ENCODE data around the gene FOXB1. TPM values are rescaled to one million over a fixed set of nuclear protein-coding genes. Genes with fewer than 3 reads are reported as not detected.
A peak's percentile ranks its signal among the peaks of the same experiment; 100 is the strongest.

FOXB1 gene
- total RNA-seq, 1 donor from 2014 or later: 1.3 TPM

GRCh38 chr15:60000824-60001609, 3.1 kb upstream of the FOXB1 start:
- DNase-seq (ENCODE audit: low spot score): no peak
- peaks cover 14% of the 10 kb centered on the region for H3K36me3 Mint-ChIP-seq (ENCODE audit: low read depth)
- peak overlapping the region; percentile 70 for H3K27ac Mint-ChIP-seq
- H3K4me1 Mint-ChIP-seq (ENCODE audit: low read depth): peaks cover 88% of the 10 kb centered on the region
- no peaks in the 10 kb centered on the region for H3K9me3 Mint-ChIP-seq
- peaks cover 86% of the 10 kb centered on the region for H3K27me3 Mint-ChIP-seq (ENCODE audit: insufficient read depth)
- intact Hi-C loops (cut with micrococcal nuclease): no loop called here
- H3K4me3 Mint-ChIP-seq: peak overlapping the region; percentile 13

DNA sequence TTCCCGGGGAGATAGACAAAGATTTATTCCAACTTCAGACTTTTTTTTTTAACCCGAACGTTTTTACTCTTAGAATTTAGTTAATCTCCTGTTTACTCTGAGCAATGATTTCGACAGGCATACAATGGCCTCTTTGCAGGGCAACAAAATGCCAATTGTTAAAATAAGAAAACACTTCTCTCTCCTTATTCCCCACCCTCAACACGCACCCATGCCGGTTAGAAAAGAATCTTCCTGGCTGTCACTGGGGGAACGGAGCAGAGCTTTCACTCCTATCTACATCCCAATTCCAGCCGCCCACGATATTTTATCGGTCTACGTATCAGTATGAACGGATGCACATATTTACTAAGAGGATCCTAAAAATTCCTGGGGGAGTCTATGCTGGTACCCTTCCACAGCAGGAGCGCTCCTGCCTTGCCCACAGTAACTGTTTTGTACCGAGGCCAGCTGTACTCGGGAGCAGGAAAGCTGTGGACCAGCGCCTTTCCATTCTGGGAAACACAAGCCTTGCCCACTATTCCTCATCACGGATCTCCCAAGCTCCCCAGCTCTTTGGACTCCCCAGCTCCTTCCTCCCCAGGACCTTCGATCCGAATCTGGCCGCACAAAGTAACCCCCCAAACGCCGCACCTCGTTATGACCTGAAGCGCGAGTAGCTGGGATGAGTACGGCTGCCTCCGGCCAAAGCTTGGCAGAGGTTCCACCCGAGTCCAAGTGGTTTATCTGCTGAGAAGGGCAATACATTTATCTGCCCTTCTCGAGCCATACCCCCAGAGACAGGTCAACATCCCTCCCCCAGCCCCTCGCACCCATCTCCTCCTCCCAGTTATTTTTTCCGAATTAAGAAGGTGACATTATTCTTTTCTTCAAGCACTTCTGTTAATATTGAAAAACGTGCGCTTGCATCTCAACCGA, 2.2 kb upstream of the FOXB1 start:
- H3K4me3 Mint-ChIP-seq: peak overlapping the region; percentile 37
- peaks cover 80% of the 10 kb centered on the region for H3K27me3 Mint-ChIP-seq (ENCODE audit: insufficient read depth)
- peaks cover 88% of the 10 kb centered on the region for H3K4me1 Mint-ChIP-seq (ENCODE audit: low read depth)
- H3K27ac Mint-ChIP-seq: peak overlapping the region; percentile 82
- no peak for DNase-seq (ENCODE audit: low spot score)
- no peaks in the 10 kb centered on the region for H3K9me3 Mint-ChIP-seq
- intact Hi-C loops (cut with micrococcal nuclease): no loop called here
- peaks cover 14% of the 10 kb centered on the region for H3K36me3 Mint-ChIP-seq (ENCODE audit: low read depth)

GRCh38 chr15:60002528-60003218, 1.4 kb upstream of the FOXB1 start:
- no peak for DNase-seq (ENCODE audit: low spot score)
- H3K4me1 Mint-ChIP-seq (ENCODE audit: low read depth): peaks cover 81% of the 10 kb centered on the region
- peak overlapping the region; percentile 37 for H3K4me3 Mint-ChIP-seq
- H3K9me3 Mint-ChIP-seq: no peaks in the 10 kb centered on the region
- H3K36me3 Mint-ChIP-seq (ENCODE audit: low read depth): peaks cover 14% of the 10 kb centered on the region
- H3K27ac Mint-ChIP-seq: peak overlapping the region; percentile 82
- peaks cover 72% of the 10 kb centered on the region for H3K27me3 Mint-ChIP-seq (ENCODE audit: insufficient read depth)
- intact Hi-C loops (cut with micrococcal nuclease): no loop called here

DNA sequence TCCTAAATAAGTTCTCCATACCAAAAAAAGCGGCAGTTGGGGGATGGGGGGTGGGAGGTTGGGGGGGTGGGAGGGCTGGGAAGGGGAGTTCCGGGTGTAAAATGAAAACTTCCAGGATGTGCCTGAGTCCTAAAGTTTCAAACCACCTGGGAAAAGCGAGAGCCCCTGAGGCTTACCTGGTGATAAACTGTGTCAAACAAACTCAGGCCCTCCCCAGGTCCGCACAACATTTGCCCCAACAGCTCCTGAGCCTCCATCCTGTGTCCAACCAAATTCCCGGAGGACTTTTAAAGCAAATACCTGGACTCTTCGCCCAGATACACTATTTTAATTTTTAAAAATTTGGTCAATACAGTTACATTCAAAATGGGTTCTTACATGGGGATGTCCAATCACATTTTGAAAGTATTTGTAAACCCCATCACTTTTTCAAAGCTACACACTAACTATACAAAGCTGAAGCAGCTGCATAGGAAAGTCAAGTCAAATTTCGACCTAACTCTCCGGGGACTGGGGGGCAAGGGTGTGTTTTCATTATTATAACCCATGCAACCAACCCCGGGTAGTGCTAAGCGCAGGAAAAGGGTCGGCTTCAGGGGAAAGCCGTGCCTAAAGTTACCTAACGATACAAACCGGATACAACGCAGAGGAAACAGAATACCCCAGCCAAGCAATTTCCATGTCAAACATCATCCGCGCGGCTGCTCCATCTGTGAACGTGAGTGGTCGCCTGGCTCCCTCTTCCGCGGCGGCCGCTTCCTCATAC, 685 bp upstream of the FOXB1 start:
- no peak for DNase-seq (ENCODE audit: low spot score)
- Mint-ChIP-seq H3K27me3 (ENCODE audit: insufficient read depth) (peaks cover 72% of the 10 kb centered on the region), H3K4me1 (ENCODE audit: low read depth) (peaks cover 79% of the 10 kb centered on the region), H3K9me3 (no peaks in the 10 kb centered on the region), H3K36me3 (ENCODE audit: low read depth) (peaks cover 14% of the 10 kb centered on the region), H3K4me3 (peak overlapping the region; percentile 92), H3K27ac (peak overlapping the region; percentile 82)
- intact Hi-C loops (cut with micrococcal nuclease): no loop called here

GRCh38 chr15:60004846-60005351, 788 bp downstream of the FOXB1 start:
- Mint-ChIP-seq H3K27me3 (ENCODE audit: insufficient read depth) (peaks cover 73% of the 10 kb centered on the region), H3K36me3 (ENCODE audit: low read depth) (peaks cover 8% of the 10 kb centered on the region), H3K4me1 (ENCODE audit: low read depth) (peaks cover 76% of the 10 kb centered on the region), H3K9me3 (no peaks in the 10 kb centered on the region), H3K4me3 (peak overlapping the region; percentile 92), H3K27ac (peak overlapping the region; percentile 93)
- DNase-seq (ENCODE audit: low spot score): peak; percentile 32
- intact Hi-C loops (cut with micrococcal nuclease): no loop called here

DNA sequence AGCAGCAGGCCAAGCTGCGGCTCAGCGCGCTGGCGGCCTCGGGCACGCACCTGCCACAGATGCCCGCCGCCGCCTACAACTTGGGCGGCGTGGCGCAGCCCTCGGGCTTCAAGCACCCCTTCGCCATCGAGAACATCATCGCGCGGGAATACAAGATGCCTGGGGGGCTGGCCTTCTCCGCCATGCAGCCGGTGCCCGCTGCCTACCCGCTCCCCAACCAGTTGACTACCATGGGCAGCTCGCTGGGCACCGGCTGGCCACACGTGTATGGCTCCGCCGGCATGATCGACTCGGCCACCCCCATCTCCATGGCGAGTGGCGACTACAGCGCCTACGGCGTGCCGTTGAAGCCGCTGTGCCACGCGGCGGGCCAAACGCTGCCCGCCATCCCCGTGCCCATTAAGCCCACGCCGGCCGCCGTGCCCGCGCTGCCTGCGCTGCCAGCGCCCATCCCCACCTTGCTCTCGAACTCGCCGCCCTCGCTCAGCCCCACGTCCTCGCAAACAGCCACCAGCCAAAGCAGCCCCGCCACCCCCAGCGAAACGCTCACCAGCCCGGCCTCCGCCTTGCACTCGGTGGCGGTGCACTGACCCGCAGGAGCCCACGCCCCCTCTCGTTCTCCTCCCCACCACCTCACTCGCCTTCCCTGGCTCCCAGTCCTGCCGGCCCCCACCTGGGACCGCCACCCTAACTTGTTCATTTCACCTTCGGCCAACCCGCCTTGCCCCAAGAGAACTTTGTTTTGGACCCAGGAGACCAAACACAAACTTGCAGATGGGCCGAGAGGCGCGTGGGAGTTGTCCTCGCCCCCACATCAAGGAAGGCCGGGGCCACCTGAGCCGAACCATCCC, 1.5 kb downstream of the FOXB1 start:
- Mint-ChIP-seq H3K4me3 (peak overlapping the region; percentile 92), H3K27ac (peak overlapping the region; percentile 93), H3K9me3 (no peaks in the 10 kb centered on the region), H3K27me3 (ENCODE audit: insufficient read depth) (peaks cover 73% of the 10 kb centered on the region), H3K4me1 (ENCODE audit: low read depth) (peaks cover 69% of the 10 kb centered on the region), H3K36me3 (ENCODE audit: low read depth) (peaks cover 8% of the 10 kb centered on the region)
- DNase-seq (ENCODE audit: low spot score): no peak
- intact Hi-C loops (cut with micrococcal nuclease): loop anchor here (1.0 kb wide), 7 partner anchors 8 to 174 kb away; no protein-coding TSS in a partner anchor

DNA sequence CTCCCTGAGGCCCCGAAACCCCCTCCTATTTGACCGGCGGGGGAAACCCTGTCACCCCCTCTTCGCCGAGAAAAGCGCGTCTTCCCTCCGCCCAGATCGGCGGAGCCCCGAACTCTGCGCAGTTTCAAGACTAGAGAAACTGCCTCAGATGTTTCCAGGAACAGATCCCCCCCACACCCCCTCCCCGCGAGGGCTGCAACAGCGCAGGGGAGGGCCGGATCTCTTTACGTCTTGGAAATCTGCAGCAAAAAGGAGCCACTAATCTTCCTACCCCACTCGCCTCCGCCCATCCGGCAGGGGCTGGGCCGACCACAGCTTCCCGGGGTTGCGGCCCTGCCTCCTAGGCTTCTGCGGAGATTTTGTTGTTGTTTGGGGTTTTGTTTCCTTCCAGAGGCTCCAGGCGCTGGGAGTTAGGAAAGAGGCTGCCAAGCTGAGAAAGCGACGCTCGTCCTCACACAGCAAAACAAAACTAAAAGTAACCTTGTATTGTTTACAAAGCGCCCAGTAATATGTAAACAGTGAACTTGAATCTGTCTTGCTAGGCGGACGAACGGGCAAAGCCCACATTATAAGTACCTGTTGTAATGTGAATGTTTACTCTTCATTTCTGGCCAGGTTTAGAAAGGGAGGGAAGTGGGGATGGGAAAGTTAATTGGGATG, 2.2 kb downstream of the FOXB1 start:
- H3K36me3 Mint-ChIP-seq (ENCODE audit: low read depth): peaks cover 5% of the 10 kb centered on the region
- H3K27ac Mint-ChIP-seq: peak overlapping the region; percentile 93
- intact Hi-C loops (cut with micrococcal nuclease): loop anchor here (1.0 kb wide), 7 partner anchors 9 to 173 kb away; no protein-coding TSS in a partner anchor
- peak overlapping the region; percentile 92 for H3K4me3 Mint-ChIP-seq
- H3K9me3 Mint-ChIP-seq: no peaks in the 10 kb centered on the region
- peaks cover 63% of the 10 kb centered on the region for H3K4me1 Mint-ChIP-seq (ENCODE audit: low read depth)
- DNase-seq (ENCODE audit: low spot score): peak; percentile 82
- H3K27me3 Mint-ChIP-seq (ENCODE audit: insufficient read depth): peaks cover 73% of the 10 kb centered on the region

DNA sequence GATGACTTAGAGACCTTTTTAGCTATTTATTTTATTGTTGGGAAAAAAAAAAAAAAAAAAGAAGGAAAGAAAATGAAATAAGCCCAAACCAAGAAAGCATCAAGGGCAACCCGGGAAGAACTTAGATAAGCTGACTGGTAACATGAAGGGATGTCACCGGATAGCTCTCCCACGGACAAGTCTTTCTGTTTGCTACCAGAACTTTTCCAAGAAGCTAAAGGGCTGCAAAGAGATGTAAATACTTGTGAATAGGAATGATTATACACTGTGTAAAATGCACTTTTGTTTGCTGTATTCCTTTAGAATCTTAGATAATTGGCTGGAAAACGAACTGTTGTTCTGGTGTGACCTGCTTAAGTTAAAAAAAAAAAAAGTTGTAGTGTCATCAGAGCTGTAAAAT, 2.8 kb downstream of the FOXB1 start:
- intact Hi-C loops (cut with micrococcal nuclease): loop anchor here (1.0 kb wide), 7 partner anchors 10 to 172 kb away; no protein-coding TSS in a partner anchor
- Mint-ChIP-seq H3K9me3 (no peaks in the 10 kb centered on the region), H3K27ac (peak overlapping the region; percentile 93), H3K27me3 (ENCODE audit: insufficient read depth) (peaks cover 73% of the 10 kb centered on the region), H3K4me3 (peak overlapping the region; percentile 92), H3K4me1 (ENCODE audit: low read depth) (peaks cover 58% of the 10 kb centered on the region), H3K36me3 (ENCODE audit: low read depth) (peaks cover 1% of the 10 kb centered on the region)
- DNase-seq (ENCODE audit: low spot score): no peak

DNA sequence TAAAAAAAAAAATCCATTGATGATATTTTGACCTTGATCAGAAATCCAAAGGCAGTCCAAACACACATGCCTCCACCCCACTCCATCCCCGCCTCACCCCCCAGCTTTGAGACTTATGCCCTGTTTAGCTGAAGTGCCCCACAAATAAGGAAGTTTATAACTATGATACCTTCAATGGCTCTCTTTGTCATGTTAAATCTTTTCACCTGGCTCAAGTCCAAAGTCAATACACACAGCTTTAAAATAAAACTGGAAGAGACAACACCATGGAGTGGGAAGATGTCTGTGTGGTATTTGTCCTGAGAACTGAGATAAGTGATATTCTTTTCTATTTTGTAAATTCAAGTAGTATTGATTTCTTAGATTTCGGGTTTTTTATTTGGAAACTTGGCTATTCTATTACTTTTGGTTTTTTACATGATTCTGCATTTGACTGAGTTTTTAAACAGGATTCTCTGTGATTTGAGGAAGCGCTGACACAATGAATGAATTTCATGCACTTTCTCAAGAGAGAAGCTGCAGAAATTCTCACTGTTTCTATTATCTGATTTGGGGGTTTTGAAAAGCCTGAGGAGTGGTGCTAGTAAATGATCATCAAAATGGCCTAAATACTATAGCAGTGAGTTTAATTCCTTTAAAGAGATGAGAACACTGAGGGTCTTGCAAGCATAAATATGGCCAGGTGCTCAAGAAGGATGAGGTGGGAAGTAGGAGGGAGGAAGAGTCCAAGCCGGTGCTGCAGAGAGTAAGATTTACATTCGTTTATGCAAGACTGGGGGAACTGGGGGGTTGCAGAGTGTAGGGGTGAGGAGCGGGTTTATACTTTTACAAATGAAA, 5.2 kb downstream of the FOXB1 start:
- no peak overlapping the region for H3K27ac Mint-ChIP-seq
- H3K27me3 Mint-ChIP-seq (ENCODE audit: insufficient read depth): peaks cover 64% of the 10 kb centered on the region
- intact Hi-C loops (cut with micrococcal nuclease): no loop called here
- no peak for DNase-seq (ENCODE audit: low spot score)
- H3K9me3 Mint-ChIP-seq: no peaks in the 10 kb centered on the region
- no peaks in the 10 kb centered on the region for H3K36me3 Mint-ChIP-seq (ENCODE audit: low read depth)
- H3K4me1 Mint-ChIP-seq (ENCODE audit: low read depth): peaks cover 38% of the 10 kb centered on the region
- H3K4me3 Mint-ChIP-seq: no peak overlapping the region

DNA sequence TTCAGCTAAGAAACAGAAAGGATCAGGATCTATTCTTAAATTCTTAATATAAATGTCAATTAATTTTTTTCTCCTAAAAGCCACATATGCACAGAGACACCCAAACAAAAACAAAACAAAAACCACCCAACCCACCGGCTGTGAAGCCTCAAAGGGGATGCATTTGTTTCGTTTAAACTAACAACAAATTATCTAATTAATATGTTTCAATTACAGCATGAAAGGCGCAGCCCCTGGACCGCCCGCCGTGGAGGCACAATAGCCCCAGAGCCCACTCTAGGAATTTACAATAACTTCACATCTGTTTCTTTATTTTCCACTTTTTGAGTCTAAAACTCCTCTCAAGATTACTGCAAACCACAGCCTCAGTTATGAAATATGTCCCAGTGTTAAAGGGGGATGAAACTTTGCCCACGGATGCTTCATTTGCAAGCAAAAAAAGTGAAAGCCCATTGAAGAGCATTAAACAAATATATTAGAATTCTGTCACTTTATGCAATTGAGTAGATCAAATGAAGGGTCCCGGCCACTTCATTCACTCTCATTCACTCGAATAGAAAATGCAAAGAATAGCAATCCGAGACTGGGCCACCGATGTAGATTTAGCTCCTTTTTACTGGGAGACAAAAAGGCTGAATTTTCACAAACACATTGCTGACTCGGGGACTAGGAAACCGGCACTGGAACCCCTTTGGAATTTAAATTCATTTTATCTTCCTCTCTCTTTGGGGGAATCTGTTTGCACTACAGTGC, 6.0 kb downstream of the FOXB1 start:
- Mint-ChIP-seq H3K27me3 (ENCODE audit: insufficient read depth) (peaks cover 60% of the 10 kb centered on the region), H3K36me3 (ENCODE audit: low read depth) (no peaks in the 10 kb centered on the region)

More for the DNA sequence above, 6.0 kb downstream of the FOXB1 start:
- Mint-ChIP-seq H3K27ac (no peak overlapping the region), H3K4me1 (ENCODE audit: low read depth) (peaks cover 30% of the 10 kb centered on the region), H3K9me3 (no peaks in the 10 kb centered on the region), H3K4me3 (no peak overlapping the region)
- no peak for DNase-seq (ENCODE audit: low spot score)
- intact Hi-C loops (cut with micrococcal nuclease): no loop called here
